ENCODE results near the gene GCNT1.

GRCh38 chr9:76443887-76444286 lies 15.1 kb upstream of the GCNT1 start:
- no peak for TF ChIP-seq CTCF (IDR thresholded peaks at IDR 0.05)
- TF ChIP-seq REST (IDR thresholded peaks at IDR 0.05; ENCODE audit: insufficient read depth in 1 of 2, low read depth in 2 of 2, low read length in 1 of 2) = no peak
- no peak for TF ChIP-seq POLR2AphosphoS5 (IDR thresholded peaks at IDR 0.05; ENCODE audit: low read depth, low read length)

All from Panc1 (cell line).